EH (cell line): ENCODE measurements around the gene ILF3.
A peak's percentile ranks its signal among the peaks of the same experiment; 100 is the strongest.

Experiments
- DNase-seq: peaks from one replicate; pipeline ENCODE4 v3.0.0-alpha.2; 2015; ENCODE audit warnings: low read depth

ILF3 gene

GRCh38 chr19:10695401-10696398 is 41.6 kb downstream of the ILF3 start:
- DNase-seq, result peak; percentile 97

DNA sequence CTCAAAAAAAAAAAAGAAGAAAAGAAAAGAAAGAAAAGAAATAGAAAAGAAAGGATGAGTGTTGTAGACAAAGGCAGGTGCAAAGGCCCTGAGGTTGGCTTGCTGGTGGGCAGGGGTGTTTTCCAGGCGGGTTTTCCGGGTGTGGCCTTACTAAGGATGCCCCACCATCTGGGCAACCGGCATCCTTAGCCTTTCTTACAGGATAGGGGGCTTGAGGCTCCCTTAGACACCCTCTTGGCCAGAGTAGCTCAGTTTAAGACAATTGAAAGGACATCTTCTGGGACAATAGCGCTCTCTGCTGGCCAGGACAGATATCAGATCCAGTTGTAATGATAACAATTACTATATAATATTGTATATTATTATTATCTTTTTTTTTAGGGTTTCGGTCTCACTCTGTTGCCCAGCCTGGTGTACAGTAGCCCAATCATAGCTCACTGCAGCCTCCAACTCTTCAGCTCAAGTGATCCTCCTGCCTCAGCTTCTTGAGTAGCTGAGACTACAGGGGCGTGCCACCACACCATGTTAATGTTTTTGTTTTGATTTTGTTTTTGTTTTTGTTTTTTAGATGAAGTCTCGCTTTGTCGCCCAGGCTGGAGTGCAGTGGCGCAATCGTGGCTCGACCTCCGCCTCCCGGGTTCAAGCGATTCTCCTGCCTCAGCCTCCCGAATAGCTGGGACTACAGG is 45.6 kb downstream of the ILF3 start:
- peak; percentile 67 for DNase-seq

- DNase-seq, result peak; percentile 26
These were observed 47.9 kb downstream of the ILF3 start for GRCh38 chr19:10701955-10702525.

GRCh38 chr19:10706990-10707389 is 52.8 kb downstream of the ILF3 start:
- no peak for DNase-seq

DNA sequence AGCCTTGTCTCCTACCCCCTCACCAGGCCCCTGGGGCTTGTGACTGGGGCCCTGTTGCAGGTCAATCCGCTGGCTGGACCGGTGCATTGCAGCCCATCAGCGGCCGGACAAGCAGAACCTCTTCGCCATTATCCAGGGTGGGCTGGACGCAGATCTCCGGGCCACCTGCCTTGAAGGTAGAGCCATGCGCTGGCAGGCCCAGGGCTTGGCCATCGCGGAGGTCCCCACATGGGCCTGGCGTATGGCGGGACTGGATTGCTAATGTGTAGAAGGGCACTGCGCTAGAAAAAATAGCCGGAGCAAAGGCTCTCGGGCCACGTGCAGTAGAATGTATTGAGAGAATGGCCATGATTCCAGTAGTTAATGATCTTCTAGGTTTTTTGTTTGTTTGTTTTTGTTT is 53.3 kb downstream of the ILF3 start:
- no peak for DNase-seq

DNA sequence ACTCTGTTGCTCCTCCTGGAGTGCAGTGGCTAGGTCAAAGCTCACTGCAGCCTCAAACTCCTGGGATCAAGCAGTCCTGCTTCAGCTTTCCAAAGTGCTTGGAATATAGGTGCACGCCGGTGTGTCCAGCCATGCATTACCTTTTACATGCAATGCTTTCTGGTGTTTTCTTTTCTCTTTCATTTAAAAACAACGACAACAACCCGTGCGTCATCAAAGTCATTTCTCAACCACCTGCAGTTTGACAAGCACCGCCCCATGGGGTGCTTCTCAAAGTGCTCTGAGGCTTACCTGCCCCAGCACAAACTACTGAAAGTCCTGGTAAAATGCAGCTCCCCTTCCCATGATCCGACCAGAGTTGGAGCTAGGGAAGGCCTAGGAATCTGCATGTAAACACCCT is 54.1 kb downstream of the ILF3 start:
- no peak for DNase-seq

GRCh38 chr19:10712045-10712444 is 57.9 kb downstream of the ILF3 start:
- no peak for DNase-seq

DNA sequence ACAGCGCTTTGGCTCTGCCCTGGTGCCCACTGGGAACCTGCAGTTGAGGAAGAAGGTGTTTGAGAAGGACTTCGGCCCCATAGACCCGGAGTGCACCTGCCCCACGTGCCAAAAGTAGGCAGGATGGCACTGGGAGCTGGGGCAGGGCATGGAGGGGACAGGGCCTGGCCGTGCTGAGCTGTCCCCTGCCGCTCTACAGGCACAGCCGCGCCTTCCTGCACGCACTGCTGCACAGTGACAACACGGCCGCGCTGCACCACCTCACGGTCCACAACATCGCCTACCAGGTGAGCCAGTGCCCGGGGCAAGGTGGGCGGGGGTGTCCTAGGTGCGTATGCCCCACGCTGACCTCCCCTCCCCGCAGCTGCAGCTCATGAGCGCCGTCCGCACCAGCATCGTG is 58.6 kb downstream of the ILF3 start:
- no peak for DNase-seq

- DNase-seq, result no peak
These were observed 59.2 kb downstream of the ILF3 start for GRCh38 chr19:10713317-10713716.

DNA sequence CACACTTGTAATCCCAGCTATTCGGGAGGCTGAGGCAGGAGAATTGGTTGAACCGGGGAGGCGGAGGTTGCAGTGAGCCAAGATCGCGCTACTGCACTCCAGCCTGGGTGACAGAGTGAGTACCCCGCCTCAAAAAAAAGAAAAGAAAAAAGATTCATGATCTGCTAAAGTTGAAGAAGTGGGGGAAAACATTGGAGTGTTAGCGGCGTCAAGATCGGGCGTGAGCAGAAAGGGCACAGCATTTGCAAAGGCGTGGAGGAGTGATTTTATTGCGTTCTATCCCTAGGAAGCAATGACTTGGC is 62.9 kb downstream of the ILF3 start:
- no peak for DNase-seq

DNA sequence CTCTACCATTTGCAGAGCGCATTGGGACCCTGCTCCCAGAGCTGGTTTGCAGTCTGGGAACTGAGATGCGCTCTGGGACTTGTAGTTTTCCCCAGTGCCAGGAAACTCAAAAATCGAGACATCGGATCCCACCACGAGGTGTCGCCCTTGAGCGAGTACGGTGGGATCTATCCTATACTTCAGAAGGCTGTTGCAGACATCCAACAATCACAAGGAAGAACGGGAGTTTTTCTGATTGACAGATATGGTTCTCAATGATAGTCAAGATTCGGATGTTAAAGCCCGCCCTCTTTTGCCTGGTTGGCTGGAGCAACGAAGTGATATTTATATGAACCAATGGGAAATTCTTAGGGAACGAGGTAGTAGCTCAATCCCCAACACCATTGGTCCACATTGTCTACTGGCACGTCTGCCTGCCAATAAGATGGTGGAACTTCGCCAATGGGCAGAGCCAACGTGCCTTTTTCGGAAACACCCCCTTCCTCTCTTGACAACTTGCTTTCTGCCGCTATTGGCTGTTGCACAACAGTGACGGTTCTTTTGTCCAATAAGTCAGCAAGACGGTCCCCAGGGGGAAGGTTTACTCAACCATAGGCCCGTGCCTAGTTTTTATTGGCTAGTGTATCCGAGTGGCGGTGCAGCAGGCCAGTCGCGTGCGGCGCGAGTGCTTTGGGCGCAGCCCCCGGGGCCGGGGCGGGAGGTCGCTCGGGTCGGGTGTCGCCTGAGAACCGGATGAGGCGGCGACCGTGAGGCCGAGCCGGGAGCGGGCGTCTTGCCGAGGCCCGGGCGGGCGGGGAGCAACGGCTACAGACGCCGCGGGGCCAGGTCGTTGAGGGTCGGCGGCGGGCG is 63.4 kb downstream of the ILF3 start, which contains the start of gene DNM2:
Gene DNM2, plus strand, starts transcription at position 724 of the 849 bp plus-strand sequence. CDS start 164 bp downstream, outside the sequence.
- DNase-seq, result peak; percentile 100

DNA sequence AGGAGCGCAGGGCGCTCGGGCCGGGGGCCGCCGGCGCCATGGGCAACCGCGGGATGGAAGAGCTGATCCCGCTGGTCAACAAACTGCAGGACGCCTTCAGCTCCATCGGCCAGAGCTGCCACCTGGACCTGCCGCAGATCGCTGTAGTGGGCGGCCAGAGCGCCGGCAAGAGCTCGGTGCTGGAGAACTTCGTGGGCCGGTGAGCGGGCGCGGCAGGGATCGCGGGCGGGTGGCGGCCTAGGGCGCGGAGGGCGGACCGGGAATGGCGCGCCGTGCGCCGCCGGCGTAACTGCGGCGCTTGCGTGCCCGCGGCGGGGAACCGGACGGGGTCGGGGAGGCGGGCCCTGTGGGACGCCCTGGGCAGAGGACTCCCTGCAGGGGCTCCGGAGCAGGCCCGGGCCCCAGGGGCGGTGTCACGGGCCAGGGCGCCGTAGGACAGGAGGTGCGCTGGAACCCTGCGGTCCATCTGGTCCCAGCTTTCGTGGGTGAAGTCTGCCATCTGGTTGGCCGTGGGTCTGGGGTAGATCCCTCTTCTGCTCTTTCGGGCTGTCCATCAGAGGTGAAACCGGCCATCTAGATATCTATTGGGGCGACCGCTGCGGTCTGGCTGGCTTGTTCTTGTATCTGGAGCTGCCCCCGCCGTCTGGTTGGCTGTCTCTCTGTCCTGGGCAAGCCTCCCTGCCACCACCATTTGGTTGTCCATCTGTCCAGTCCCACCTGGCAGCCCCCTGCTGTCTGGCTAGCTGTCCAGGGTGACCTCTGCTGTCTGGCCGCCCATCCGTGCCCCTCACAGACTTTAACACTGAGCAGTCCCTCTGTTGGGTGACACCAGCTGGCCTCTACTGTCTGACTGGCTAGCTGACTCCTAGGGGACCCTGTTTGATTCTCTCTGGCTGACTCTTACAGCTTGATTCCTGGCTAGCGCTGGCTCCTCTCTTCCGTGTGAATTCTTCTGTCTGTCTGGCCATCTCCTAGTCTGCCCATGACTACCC is 64.4 kb downstream of the ILF3 start:
- peak; percentile 51 for DNase-seq

DNA sequence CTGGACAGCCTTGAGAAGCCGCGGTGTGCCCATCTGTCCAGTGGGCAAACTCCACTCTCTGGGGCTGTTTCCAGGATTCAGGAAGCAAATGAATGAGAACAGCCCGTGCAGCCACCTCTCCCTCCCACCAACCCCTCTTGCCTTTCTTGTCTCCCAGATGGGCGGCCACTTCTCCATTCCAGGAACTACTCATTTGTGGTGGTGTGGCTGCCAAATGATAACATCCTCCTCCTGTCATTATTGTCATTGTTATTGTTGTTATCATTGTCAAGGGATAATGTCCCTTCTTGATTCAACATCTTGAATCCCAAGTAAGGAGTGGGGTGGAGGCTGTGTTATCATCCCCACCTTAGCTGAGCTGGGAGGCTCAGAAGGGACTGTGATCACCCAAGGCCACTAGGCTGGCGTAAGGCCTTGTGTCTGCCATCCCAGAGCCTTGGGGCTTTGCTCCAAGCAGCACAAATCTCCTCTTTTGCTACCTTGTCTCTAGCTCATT is 65.4 kb downstream of the ILF3 start:
- peak; percentile 29 for DNase-seq

DNA sequence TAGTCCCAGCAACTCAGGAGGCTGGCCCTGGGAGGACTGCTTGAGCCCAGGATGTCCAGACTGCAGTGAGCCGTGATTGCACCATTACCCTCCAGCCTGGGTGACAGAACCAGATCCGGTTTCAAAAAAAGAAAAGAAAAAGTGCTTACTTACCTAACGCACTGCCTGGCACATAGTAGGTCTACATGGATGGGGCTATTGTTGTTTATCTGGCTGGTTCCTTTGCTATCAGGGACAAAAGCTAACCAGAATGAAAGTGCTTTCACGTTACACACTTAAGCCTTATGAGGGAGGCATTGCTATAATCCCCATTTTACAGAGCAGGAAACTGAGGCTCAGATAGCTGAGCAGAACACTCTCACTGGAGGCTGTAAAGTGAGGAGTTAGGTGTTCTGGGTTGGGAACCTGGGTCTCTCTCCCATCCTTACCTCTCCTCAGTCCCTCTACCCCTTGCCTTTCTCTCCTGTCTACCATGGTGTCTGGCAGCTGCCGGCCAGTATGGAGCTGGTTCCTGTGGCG is 66.5 kb downstream of the ILF3 start:
- DNase-seq, result no peak

DNA sequence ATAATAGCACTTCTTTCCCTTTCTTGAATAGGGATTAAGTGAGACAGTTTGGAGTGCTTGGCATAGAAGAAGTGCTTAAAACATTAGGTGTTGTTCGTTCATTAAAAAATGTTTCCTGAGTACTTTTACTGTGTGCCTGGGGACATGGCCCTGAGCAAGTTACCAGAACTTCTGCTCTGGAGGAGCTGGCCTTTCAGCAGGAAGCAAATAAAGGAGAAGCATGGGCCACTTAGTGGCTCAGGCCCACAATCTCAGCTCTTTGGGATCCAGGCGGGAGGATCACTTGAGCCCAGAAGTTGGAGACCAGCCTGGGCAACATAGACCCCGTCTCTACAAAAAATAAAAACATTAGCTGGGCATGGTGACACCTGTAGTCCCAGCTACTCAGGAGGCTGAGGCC is 69.4 kb downstream of the ILF3 start:
- DNase-seq, result no peak

DNA sequence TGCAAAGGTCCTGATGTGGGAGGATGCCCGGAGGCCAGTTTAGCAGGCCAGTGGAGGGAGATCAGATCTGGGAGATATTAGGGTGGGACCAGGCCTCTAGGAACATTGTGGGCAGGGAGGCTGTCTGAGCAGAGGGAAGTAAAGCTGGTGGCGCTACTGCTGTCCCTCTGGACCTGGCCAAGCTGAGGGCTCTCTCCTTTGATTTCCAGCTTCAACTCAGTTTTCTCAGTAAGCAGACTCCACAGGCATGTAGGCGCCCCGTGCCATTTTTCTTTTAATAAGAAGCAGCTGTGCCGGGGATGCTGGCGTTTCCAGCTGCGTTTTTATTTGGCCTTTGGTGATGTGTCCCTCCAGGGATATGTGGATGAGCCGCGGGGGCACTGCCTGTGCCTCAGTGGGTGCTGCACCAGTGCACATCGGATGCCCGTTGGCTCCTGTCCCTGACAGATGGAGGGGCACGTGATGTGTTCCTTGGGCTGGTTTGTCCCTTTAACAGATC is 70.5 kb downstream of the ILF3 start:
- peak; percentile 69 for DNase-seq

- no peak for DNase-seq
These were observed 71.3 kb downstream of the ILF3 start for GRCh38 chr19:10725415-10725814.

- no peak for DNase-seq
These were observed 72.1 kb downstream of the ILF3 start for GRCh38 chr19:10726268-10726667.

- no peak for DNase-seq
These were observed 73.6 kb downstream of the ILF3 start for GRCh38 chr19:10727685-10728201.

DNA sequence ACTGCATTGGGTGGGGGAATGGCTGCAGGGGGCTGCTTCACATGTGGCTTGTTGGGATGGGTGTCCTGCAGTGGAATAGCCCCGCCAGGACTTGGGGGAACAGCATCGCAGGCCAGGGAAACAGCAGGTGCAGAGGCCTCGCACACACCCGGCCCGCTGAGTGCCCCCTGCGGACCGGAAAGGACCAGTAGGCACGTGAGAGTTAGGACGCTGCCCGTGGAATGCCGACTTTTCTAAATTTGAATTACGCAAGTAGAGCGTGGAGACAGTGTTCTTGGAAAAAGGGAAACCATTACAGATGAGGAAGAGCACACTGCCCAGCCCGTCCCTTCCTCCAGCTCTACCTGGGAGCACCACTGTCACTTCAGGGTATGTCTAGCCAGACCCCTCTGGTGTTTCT is 75.3 kb downstream of the ILF3 start:
- DNase-seq, result no peak
